GM13977 (cell line): Measurements from ENCODE around the gene ZNF511.

Experiments used
- DNase-seq: peaks from one replicate; pipeline ENCODE4 v3.0.0; 2012; ENCODE audit warnings: low spot score
- CTCF ChIP-seq: IDR thresholded peaks from 2 replicates; pipeline ENCODE4 v1.5.1; 2012; ENCODE audit warnings: mild to moderate bottlenecking, control low read depth; ENCODE audit not compliant: insufficient read depth; ENCODE audit errors: extremely low read depth, missing control alignments
- in situ Hi-C: fragments of 300-500 bp; cut with MboI; formaldehyde crosslinking; loops from one replicate; pipeline ENCODE4 v1.12.0; 2022; ENCODE audit warnings: low sequenced_read_pairs, low pct_unique_long_range_greater_than_20kb, mixed read lengths, inconsistent platforms; ENCODE audit not compliant: unreplicated experiment

The ZNF511 gene

DNA sequence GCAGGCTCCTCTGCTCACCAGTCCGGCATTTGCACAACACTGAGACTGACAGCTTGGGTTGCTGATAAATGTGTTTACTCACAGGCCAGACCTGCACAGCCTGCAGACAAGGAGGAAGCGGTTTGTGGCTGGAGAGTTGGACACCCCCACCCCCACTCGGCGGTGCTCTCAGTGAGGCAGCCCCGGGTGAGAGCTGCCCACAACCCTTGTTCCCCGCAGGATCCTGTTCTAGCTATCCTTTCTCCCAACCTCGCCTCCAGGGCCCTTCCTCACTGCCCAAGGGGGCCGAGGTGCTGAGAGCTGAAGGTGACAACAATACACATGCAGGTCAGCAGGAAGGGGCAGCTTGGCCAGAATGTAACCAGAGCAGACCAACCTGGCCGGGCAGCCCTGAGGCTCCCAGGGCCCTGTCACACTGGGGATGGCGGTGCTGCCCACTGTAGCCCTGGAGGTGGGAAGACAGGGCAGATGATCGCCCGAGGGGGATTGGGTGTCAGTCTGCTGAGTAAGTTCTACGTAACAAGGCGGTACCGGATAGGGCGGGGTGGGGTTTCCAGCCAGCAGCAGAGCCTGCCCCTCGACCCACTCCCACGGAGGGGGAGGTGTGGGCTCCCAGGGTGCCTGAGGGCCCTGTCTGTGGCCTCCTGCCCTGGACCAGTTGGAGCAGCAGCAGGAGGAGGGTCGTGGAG lies 30.0 kb upstream of the ZNF511 start:
- DNase-seq = peak; percentile 89
- TF ChIP-seq CTCF = no peak
- in situ Hi-C loops = no loop called here

GRCh38 chr10:133279326-133280226 lies 29.1 kb upstream of the ZNF511 start:
- TF ChIP-seq CTCF = no peak
- in situ Hi-C loops = no loop called here
- no peak for DNase-seq

GRCh38 chr10:133280391-133281059 lies 28.2 kb upstream of the ZNF511 start:
- TF ChIP-seq CTCF = no peak
- DNase-seq = no peak
- in situ Hi-C loops = no loop called here

DNA sequence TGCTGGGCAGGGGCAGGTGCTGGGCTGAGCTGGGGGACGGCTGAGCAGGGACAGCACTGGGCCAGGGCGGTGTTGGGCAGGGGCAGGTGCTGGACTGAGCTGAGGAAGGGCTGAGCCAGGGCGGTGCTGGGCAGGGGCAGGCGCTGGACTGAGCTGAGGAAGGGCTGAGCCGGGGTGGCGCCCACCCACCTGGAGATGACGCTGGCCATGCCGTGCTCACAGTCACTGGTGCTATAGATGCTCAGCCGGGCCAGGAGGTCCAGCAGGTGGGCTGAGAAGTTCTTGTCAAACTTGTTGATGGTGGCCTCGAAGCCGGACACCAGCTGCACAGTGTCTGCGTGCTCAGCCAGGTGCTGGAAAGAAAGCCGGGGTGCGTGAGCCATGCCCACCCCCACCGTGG lies 27.6 kb upstream of the ZNF511 start:
- in situ Hi-C loops = no loop called here
- TF ChIP-seq CTCF = no peak
- no peak for DNase-seq

DNA sequence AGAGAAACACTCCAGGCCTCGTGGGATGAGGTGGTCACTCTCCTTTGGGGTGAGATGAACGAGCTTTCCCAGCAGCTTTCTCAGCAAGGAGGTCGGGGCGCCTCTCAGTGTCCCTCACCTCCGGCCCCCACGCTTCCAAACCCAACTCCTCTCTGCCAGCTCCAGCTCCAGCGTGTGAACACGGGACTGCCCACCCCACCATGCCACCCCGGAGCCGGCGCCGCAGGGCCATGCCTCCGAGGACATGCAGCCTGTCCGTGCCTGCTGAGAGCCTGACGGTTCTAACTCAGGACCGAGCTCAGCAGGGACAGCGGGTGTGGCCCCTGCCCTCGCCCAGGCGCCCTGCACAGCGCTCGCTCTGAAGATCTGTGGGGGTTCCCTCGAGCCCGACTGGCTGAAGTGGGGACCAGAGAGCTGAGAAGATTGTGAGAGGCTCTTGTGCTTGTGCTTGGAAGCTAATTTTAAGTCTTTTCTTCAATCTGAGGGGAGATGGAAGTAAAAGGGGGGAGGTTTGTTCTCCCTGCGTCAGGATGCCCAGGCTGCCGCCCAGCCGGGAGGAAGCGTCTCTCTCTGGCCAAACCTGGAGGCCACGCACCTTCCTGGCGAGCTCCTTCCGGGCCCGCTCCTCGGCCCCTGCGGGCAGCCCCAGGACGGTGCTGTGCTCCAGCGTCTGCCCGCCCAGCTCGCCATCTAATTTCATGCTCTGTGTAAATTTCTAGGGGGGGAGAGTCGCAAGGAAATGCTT lies 26.9 kb upstream of the ZNF511 start:
- in situ Hi-C loops = no loop called here
- DNase-seq = no peak

More for the DNA sequence above, 26.9 kb upstream of the ZNF511 start:
- no peak for TF ChIP-seq CTCF
